NCI-H526 treated with DMSO at 0.1 percent for 48 hours (cell line): ENCODE data around the gene PODXL.
"Not testable (repeated sequence)": the region's sequence is repeated elsewhere in the genome, so short reads cannot be mapped to it uniquely, and the experiment has no call there.

Experiments used
- DNase-seq: peaks from one replicate; lab custom pipeline; 2025; lab: John Stamatoyannopoulos, UW

PODXL gene

DNA sequence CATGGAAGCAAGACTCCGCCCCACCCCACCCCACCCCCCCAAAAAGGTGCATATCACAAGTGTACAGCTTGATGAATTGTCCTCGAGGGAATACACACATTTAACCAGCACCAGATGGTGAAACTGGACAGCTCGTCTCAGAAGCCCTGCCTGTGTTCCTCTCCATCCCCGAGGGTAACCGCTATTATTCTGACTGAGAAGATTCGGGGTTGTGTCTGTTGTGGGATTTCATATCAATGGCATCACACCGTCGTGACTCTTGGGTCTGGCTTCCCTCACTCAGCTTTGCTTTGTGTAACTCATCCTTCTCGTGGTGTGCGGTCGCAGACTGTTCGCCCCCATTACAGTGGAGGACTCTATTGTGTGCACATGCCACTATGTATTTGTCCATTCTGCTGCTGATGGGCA, 18.9 kb downstream of the PODXL start:
- DNase-seq, result no peak

DNA sequence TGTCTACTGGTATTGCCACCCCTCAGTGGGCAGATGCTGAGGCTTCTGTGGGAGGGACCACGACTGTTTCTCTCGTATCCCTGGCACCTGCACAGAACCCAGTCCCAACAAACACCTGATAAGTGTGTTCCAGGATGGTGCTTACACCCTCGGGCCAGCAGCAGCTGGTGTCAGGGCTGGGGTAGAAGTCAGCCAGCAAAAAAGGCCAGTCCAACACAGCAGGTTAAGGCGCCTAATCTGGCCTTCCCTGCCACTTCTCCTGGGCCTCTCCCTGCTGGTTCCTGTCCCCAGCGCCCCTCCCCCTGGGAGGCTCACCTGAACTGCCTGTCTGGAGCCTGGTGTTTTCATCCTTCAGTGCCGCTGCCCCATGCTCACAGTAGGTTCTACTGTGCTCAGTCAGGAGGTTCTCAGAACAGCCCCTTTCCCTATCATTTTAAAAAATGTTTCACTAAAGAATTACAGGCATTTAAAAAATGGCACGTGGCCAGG, 20.0 kb downstream of the PODXL start:
- DNase-seq, result no peak

DNA sequence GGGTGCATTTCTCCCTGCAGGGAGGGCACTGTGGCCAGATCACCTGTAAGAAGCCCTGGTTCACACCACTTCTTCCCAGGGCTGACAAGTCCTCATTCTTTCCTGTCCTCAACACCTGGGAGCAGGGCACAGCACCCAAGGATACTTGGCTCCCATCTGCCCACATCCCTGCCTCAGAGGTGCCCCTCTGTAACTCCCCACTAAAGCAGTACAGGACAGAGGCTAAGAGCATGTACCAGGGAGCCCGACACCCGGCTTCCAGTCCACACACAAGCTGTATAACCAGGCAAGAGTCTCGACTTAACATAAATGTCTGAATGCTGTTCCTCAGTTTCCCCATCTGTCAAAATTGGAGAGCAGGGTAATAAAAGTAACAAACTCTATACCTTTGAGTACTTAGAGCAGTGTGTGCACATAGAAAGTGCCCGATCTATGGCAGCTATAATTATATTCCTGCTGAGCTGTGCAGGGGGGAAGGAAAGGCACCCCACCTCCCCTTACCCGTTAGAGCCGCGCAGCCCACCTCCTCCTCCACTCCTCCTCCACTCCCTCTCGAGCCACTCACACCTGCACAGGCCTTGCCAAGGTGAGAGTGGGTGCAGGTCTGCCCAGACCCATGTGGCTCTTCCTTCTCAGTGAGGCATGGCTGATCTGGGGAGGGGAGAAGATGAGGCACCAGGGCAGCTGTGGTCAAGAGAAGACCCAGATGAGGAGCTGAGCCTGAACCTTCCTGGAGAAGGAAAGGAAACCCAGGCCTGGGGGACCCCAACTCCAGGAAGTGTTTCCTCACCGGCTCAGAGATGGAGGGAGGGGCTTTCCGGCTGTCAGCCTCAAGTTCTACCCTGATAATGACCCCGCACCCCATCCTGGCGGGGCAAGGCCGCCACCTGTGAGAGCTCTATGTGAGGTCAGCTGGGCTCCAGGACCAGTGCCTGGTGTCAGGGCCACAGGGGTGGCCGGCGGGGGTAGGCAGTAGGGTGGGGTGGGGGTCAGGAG, 22.6 kb downstream of the PODXL start:
- no peak for DNase-seq

DNA sequence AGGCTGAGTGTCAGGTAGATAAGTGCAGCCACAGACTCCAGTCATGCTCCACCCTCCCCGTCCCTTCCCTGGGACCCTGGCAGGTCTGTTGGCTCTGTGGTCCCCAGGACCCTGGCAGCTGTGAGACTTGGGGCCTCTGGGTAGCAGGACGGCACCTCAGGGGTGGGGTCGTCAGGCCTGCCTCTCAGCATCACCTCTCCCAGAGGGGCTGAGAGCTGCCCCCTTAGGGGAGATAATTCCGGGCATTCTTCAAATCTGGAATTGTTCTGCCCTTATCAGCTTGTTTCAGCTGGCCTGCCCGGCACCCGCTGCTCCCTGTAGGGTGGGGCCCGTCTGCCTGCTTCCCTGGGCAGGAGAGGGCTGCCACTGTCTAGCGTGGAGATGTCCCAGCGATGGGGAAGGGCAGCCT, 23.3 kb downstream of the PODXL start:
- no peak for DNase-seq

DNA sequence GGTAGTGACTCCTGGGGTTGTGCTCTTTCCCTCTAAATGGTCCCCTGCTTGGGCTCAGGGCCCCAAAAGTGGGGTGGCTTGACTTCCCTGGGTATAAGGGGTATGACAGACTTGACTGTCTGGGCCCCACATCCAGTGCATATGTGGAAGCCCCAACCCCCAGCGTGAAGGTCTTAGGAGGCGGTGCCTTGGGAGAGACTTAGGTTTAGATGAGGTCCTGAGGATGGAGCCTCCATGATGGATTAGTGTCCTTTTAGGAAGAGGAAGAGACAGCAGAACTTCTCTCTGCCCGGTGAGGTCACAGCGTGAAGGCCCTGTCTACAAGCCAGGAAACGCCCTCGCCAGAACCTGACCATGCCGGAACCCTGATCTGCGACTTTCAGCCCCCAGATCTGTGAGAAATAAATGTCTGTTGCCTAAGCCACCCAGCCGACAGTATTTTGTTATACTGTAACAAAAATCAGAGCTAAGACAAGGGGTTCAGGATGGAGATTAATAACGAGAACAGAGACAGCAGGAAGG, 23.8 kb downstream of the PODXL start:
- no peak for DNase-seq

DNA sequence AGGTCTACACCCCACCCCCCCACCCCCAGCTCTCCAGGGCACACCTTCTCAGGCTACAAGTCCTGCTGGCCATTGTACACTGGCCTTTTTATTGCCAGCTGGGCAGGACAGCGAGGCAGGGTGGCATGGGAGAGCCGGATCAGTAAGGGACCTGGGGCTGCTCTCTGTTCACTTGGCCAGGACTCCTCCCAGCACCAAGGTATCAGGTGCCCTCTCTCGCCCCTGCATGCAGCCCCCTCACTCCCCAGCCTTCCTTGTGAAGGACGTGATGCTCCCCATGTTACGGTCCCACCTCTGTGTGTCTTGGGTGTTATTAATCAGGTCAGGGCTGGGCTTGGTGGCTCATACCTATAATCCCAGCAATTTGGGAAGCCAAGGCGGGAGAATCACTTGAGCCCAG, 26.3 kb downstream of the PODXL start:
- no peak for DNase-seq

DNA sequence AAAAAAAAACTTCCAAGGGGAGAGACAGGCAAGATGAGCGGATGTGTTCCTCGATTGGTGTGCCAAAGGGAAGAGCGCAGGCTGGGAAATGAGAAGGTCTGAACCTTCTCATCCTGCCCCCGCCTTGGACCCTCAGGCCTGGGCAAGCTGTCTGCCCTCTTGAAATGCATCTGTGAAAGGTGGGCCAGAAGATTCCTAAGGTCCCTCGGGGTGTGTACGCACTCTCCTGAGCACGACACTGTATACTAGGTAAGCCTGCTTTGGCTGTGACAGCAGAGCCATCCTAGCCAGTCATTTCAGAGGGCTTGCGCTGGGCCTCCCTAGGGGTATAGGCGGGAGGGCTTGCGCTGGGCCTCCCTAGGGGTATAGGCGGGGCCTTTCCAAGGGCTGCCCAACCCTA, 26.8 kb downstream of the PODXL start:
- DNase-seq, result no peak

DNA sequence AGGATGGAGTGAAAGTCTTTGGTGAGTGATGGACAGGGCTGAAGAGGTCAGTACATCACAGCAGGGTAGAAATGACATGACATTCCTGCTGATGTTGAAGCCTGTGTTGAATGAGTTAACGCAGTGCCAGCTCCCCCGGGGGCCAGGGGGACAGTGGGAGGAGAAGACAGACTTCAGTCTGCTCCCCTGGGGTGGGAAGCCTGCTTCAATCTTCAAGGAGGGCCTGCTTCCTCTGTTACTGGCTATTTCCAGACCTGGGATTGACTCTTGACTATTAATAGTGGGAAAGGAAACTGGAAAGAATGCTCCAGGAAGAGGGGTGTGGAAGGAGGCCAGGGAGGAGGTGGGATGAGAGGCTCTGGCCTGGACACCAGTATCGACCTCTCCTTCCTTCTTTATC, 27.2 kb downstream of the PODXL start:
- DNase-seq, result no peak

DNA sequence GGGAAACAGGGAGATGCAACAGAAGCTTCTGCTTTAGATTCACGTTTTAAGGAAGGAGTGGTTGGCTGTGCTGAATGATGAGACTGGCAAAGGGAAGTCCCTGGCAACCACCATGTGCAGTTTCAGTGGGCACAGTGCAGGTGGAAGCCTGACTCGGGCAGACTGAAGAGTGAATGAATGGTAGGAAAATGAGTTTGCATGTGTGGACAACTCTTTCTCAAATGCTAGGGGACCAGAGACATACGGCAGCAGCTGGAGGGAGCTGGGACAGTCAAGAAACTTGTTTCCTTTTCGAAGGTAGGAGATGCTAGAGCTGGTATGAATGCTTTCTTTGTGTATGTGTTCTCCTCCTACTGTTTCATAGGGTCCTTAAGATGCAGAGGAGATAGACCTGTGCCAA, 29.0 kb downstream of the PODXL start:
- no peak for DNase-seq

DNA sequence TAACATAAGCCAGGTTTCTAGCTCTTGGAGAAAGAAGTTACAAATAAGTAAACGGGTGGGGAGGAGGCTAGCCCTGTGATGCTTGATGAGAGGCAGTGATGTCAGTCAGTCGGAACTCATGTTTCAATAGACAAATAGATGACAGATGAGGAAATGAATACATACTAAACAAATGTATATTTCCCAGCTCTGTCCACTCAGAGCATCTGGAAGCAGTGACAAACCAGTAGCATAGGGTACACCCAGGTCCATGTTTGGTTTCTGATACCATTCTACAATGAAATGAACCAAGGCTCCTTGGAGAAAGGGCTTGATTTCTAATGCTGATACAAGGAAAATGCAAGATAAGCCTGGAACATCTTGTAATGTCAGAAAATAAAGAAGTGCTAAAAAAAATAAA, 30.6 kb downstream of the PODXL start:
- DNase-seq, result no peak

DNA sequence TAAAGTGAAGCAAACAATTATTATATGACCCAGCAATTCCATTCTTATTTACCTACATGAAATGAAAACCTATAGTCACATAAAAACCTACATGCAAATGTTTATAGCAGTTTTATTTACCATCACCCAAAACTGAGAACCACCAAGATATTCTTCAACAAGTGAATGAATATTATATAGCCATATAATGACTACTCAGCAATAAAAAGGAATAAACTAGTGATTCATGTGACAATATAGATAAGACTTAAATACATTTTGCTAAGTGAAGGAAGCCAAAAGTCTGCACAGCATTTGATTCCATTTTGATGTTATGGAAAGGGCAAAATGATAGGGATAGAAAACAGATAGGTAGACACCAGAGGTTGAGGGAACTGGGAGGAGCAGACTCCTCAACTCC, 31.7 kb downstream of the PODXL start:
- peak; percentile 45 for DNase-seq

DNA sequence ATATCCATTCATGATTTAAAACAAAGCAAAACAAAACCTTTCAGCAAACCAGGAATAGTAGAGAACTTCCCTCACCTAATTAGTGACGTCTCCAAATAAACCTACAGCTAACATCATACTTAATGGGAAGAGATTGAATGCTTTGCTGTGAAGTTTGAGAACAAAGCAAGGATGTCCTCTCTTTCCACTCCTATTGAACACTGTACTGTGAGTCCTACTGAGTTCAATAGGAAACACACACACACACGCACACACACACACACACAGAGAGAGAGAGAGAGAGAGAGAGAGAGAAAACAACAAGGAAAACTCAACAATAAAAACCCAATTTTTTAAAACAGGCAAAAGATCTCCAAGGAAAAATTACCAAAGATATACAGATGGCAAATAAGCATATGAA, 32.3 kb downstream of the PODXL start:
- no peak for DNase-seq

DNA sequence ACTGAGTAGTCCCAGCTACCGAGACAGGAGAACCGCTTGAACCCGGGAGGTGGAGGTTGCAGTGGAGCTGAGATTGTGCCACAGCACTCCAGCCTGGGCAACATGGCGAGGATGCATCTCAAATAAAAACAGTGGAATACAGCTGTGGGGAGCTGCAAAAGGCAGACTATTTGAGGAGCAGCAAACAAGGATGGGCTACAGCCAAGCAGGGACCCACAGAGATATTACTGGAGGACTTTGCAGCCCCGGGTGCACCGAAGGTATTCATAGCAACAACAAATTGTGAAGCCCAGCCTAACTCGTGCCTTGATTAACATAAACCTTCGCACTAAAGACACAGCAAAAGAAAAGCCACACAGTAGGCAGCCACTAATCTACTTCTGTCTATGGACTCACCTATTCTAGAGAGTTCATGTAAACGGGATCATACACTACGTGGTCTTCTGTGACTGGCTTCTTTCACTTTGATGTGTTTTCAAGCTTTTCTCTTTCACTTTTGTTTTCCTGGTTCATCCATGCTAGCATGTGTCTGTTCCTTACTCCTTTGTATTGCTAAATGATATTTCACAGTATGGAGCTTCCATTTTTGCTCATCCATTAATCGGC, 34.0 kb downstream of the PODXL start:
- no peak for DNase-seq

DNA sequence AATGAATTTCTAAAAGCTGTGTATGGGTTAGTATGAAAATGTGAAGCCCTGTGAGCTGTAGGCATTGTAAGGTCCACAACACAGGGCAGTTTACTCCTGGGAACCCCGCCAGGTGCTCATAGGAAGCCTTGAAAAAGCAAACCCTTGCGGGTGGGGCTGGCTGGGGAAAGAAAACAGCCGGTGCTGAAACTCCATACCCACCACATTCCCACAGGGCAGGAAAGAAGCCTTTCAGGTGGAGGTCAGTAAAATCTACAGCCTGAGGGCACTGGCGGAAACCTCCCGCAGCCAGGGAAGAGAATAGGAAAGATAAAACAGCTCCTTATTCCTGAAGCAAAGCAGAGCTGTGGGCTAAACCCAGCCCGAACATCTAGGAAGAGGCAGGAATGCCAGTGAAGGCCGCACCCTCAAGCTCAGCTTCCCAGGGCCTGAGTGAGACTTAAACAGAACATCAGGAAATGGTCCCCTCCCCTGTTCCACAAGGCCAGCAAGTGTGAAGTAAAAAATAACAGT, 34.7 kb downstream of the PODXL start:
- no peak for DNase-seq

DNA sequence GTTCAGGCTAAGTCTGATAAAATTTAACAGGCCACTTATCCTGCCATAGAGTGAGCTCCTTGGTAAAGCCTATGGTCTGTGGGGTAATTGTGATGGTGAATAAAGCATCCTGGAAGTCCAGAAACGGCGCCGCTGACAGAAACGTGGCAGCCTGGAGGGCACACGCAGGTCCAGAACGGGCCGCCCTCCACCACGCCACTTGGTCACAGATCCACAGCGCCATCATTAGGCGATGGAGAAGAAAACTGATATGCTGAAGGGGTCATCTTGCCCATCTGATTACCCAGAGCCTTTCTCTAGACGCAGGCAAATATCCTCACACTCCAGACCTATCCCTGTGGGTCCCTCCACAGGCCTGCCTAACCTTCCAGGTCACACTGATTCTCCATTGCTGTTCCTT, 37.8 kb downstream of the PODXL start:
- no peak for DNase-seq

DNA sequence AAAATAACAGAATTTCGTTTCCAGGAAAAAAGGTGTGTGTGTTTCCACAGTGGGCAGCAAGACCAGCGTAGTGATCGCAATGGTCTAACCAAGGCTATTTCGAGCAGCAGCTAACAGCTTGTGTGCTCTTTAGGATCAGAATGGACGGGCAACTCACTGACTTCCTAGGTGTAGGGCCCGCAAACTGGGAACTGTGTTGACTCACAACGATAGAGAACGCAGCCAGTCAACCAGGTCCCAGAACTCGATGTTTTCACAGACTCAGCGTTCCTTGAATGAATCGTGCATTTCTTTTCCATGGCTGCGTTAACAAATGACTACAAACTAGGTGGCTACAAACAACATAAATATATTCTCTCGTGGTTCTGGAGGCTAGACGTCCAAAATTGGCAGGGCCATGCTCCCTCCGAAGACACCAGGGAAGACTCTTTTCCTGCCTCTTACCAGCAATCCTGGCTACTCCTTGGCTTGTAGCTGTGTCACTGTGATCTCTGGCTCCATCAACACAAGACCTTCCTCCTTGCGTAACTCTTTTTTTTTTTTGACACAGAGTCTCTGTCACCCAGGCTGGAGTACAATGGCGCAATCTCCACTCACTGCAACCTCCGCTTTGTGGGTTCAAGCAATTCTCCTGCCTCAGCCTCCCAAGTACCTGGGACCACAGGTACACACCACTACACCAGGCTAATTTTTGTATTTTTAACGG, 39.1 kb downstream of the PODXL start:
- DNase-seq, result no peak

DNA sequence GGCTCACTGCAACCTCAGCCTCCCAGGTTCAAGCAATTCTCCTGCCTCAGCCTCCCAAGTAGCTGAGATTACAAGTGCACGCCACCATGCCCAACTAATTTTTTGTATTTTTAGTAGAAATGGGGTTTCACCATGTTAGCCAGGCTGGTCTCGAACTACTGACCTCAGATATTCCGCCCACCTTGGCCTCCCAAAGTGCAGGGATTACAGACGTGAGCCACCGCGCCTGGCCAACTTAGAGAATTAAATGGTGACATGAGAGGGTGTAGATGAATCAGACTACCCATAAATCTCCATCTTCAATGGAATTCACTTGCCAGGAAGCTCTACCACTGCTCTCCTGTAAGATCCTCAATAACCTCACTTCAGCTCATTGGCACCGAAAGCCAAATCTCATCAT, 41.0 kb downstream of the PODXL start:
- not testable (repeated sequence) for DNase-seq

DNA sequence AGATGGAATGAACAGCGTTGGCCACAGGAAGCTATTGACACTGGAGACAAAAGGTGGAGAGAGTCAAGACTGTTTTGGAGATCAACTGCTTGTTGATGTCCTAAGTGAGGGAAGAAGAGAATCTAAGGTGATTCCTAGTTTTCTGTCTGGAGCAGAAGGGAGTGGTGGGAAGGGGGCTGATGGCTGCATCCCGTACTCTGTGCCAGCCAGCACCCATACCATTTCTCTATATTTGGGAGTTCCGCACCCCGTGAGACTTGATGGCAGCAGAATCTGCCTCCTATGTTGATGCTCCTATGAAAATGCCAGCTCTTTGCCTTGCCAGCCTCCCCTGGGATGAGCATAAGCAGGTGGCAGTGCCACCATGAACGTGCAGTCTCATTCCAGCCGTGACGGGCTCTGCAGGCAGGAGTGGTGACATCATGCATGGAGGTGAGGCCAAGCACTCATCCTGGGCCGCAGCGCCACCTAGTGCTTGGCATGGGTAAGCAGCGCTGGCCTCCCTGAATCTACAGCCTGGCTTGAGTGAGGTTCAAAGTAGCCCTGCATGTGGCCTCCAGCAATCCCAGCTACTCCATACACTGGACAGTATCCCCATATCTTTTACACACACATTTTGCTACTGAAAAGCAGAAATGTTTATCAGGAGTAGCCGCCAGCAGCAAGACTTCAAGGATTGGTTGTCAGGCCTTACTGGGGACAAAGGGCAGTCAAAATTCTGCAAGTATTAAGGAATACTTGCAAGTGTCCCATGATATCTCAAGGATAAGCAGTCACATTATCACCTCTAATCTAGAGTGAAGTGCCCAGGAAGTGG, 43.0 kb downstream of the PODXL start:
- DNase-seq, result peak; percentile 68

DNA sequence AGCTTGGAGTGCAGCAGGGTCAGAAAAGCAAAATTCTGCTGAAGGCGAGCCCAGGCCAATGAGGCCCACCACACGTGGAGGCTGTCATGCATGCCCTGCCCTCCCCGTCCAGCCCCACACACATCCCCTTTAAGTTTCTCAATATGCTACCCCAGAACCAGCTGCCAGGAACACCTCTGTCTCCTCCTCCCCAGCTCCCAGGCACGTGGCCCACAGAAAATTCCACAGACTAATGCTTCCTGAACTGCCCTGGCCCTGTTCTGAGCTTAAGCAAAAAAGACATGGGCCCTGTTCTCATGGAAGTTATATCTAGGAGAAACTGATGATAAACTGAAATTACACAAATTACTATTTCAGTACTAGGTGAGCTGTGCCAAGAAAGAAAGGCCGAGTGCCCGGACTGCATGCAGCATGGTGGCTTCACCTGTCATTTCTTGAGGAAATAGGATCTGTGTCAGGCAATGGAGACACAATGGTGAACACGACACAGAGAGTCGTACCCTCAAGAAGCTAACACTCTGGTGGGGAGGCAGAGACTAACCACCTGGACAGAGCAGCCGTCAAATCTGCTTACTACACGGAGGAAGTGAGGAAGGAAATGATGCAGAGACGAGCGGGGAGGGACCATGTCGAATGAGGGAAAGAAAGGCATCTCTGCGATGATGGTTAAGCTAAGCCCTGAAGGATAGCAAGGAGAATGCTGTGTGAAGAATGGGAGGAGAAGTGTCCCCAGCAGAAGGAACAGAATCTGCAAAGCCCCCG, 44.5 kb downstream of the PODXL start:
- DNase-seq, result no peak

DNA sequence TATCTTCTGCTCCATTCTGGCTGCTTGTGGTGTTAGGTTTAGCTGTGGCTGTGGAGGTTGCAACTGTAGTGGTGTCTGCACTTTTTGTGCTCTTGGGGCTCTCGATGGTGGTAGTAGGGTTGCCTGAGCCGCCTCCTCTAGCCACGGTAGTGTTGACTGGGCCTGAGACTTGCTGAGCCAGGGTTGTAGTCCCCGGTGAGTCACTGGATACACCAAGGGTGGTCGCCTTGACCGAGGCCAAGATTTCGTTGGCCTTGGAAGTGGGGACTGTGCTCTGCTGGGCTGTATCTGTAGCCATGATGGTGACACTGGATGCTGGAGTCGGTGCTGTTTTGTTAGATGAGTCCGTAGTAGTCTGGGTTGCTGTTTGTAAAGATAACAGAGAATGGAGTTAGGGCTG, 45.4 kb downstream of the PODXL start:
- no peak for DNase-seq

DNA sequence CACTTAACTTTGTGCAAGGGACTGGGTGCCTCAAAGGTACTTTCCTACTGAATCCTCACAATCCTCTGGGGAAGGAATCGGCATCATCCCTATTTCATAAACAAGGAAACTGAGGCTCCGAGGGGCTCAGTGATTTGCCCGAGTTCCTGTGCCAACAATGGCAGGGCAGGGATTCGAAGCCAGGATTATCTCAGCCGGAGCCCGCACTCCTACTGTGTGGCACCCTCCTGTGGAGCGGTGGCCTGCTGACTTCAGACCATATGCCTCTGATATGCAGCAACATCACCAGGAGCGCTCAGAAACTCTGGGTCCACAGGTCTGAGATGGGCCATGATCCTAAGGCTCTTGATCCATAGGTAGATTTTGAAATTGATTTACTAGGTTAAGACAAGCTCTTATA, 46.6 kb downstream of the PODXL start:
- no peak for DNase-seq
